ENCODE data around the gene TIAL1. TPM values are rescaled to one million over a fixed set of nuclear protein-coding genes. Genes with fewer than 3 reads are reported as not detected.

Gene TIAL1
- total RNA-seq, 1 experiment from 2014 or later: 94.1 TPM

DNA sequence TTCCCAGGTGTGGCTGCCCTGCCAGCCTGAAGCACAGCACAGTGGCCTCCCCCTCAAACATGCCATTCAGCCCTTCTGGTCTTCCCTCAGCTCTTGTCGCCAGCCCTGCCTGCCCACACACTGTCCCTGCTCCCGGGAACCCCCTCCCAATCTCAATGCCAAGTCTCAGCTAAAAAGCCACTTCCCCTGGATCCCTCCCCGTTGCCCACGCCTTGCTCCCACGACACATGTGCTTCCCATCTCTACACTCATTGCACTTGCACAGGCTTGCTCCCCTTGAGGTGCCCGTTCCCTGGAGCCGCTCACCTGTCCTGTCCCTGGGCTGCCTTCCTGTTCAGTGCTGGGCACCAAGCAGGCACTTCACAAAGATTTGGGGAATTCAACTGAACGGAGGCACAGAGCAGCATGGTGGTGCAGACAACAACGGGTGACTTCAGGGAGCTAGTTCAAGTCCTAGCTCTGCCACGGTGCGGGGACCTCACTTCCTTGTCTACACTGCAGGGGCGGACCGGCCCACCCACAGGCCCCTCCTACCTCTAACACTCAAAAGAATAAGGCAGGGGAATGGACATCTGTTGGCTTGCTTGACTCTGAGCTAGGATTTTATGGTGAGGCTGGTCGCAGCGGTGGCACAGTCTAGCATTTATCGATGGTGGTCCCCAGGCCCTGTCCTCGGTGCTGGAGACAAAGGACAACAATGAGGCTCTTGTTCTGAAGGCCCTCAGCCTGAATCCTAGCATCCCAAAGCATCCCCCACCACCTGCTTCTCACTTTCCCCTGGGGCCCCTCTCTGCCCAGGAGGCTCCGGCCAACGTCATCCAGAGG lies 72.7 kb downstream of the TIAL1 start:
- peaks cover 28% of the 10 kb centered on the region for H3K4me1 ChIP-seq (replicated peaks; ENCODE audit: insufficient read depth)
- no peaks in the 10 kb centered on the region for H3K9me2 ChIP-seq (ENCODE audit: insufficient read depth)
- CTCF ChIA-PET: interaction anchor here (0.6 kb wide), 1 partner anchor 24 kb away, joined by 4 read pairs; no protein-coding TSS in a partner anchor
- no peaks in the 10 kb centered on the region for H3K27me3 ChIP-seq (ENCODE audit: insufficient read depth, low read depth)
- BruUV-seq (replicated peaks): no TSS peak
- H4K20me1 ChIP-seq (ENCODE audit: insufficient read depth): no peaks in the 10 kb centered on the region
- intact Hi-C loops (cut with micrococcal nuclease; ENCODE audit: unreplicated experiment): loop anchor here (1.0 to 5.0 kb wide), 4 partner anchors 17 to 133 kb away; no protein-coding TSS in a partner anchor
- no peaks in the 10 kb centered on the region for H3K9me3 ChIP-seq (ENCODE audit: insufficient read depth, low read depth)
- no peak for DNase-seq
- peak overlapping the region; percentile 37; the same call in 1 of the 2 replicates for H3K4me2 ChIP-seq
- no peaks in the 10 kb centered on the region for H3K79me2 ChIP-seq (ENCODE audit: low read depth)
- no peak overlapping the region for H2AFZ ChIP-seq
- no peak overlapping the region for H3K4me3 ChIP-seq
- POLR2A ChIA-PET (ENCODE audit: unreplicated experiment): no interaction called here
- H3F3A ChIP-seq (ENCODE audit: insufficient read depth, low read depth): peaks cover 21% of the 10 kb centered on the region
- H3K27ac ChIP-seq: peak overlapping the region; percentile 60
- no peak for TF ChIP-seq EZH2 (IDR thresholded peaks at IDR 0.05; ENCODE audit: low read depth)
- TF ChIP-seq, protein P1, sequence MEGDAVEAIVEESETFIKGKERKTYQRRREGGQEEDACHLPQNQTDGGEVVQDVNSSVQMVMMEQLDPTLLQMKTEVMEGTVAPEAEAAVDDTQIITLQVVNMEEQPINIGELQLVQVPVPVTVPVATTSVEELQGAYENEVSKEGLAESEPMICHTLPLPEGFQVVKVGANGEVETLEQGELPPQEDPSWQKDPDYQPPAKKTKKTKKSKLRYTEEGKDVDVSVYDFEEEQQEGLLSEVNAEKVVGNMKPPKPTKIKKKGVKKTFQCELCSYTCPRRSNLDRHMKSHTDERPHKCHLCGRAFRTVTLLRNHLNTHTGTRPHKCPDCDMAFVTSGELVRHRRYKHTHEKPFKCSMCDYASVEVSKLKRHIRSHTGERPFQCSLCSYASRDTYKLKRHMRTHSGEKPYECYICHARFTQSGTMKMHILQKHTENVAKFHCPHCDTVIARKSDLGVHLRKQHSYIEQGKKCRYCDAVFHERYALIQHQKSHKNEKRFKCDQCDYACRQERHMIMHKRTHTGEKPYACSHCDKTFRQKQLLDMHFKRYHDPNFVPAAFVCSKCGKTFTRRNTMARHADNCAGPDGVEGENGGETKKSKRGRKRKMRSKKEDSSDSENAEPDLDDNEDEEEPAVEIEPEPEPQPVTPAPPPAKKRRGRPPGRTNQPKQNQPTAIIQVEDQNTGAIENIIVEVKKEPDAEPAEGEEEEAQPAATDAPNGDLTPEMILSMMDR (conservative IDR thresholded peaks at IDR 0.05): no peak
- H3K36me3 ChIP-seq (ENCODE audit: low read depth): no peaks in the 10 kb centered on the region

Other genes with a start within 250 kb of the TIAL1 start
- 44.5 and 46.0 TPM in 2 replicates for gene RGS10, start 54.2 kb downstream of the TIAL1 start, total RNA-seq (2021)
- 62.7 and 75.7 TPM in 2 replicates for gene BAG3, start 54.4 kb upstream of the TIAL1 start, total RNA-seq (2021)
- gene INPP5F, start 129.1 kb upstream of the TIAL1 start, total RNA-seq (2021): 11.4 and 12.4 TPM in 2 replicates